ENCODE measurements around the gene TMEM192. TPM values are rescaled to one million over a fixed set of nuclear protein-coding genes. Genes with fewer than 3 reads are reported as not detected.

Gene TMEM192
- total and polyA plus RNA-seq, 2 of the 4 experiments (the other 2 are of a cell fraction) = 7.7 to 17.2 TPM

GRCh38 chr4:165079476-165079875 lies 33.2 kb downstream of the TMEM192 start:
- H3K9me3 ChIP-seq (ENCODE audit: control insufficient read depth, insufficient read depth, low read length) = no peaks in the 10 kb centered on the region
- 24% methylated on average over 3 of the region's 6 CpGs; no CpG with 5 or more reads in 1 of the 2 experiments for WGBS, 2 experiments (ENCODE audit: extremely low coverage in 2 of 2, insufficient read length in 1 of 2)
- CTCF ChIA-PET = no interaction called here

More at GRCh38 chr4:165079476-165079875, 33.2 kb downstream of the TMEM192 start:
- Histone ChIP-seq H2BK120ac (ENCODE audit: low read depth, low read length) (no peak overlapping the region), H2BK15ac (ENCODE audit: low read depth, low read length) (no peak overlapping the region), H3K4me3 (ENCODE audit: insufficient read depth, low read depth, low read length) (no peak overlapping the region), H2BK5ac (ENCODE audit: low read depth, low read length, poor library complexity, severe bottlenecking) (no peak overlapping the region), H4K5ac (ENCODE audit: low read depth, low read length) (no peak overlapping the region), H3K18ac (ENCODE audit: low read depth, low read length) (no peak overlapping the region), H2BK20ac (ENCODE audit: low read depth, low read length) (no peak overlapping the region), H3K27me3 (ENCODE audit: control insufficient read depth, insufficient read depth, low read length) (no peaks in the 10 kb centered on the region), H4K8ac (ENCODE audit: low read depth in 2 of 2, low read length in 2 of 2) (no peak overlapping the region), H4K20me1 (ENCODE audit: insufficient read depth, low read length) (no peaks in the 10 kb centered on the region), H2AK9ac (replicated peaks; ENCODE audit: low read depth, low read length, poor library complexity) (no peak overlapping the region), H3K4me1 (ENCODE audit: control insufficient read depth, insufficient read depth, low read length) (no peaks in the 10 kb centered on the region), H3K56ac (ENCODE audit: extremely low read depth, insufficient read depth, low read length) (no peak overlapping the region), H4K91ac (ENCODE audit: insufficient read depth, low read depth, low read length) (no peak overlapping the region), H2AFZ (replicated peaks; ENCODE audit: low read length, poor library complexity) (no peak overlapping the region), H3K36me3 (ENCODE audit: control insufficient read depth, insufficient read depth, low read length) (0 out of 2 replicates have a peak, but pooled peaks cover 2% of the 10 kb centered on the region), H3K4me2 (ENCODE audit: low read depth, low read length) (no peak overlapping the region), H3K14ac (replicated peaks; ENCODE audit: low read depth, low read length) (no peak overlapping the region), H3K23ac (ENCODE audit: low read depth, low read length) (no peak overlapping the region), H2AK5ac (ENCODE audit: low read depth, low read length) (no peak overlapping the region), H3K27ac (ENCODE audit: insufficient read depth, low read length) (no peak overlapping the region), H3K9ac (ENCODE audit: low read depth, low read length) (no peak overlapping the region), H3K4ac (ENCODE audit: low read depth, low read length) (no peak overlapping the region), H3K9me1 (ENCODE audit: insufficient read depth, low read length) (no peaks in the 10 kb centered on the region), H3K79me1 (ENCODE audit: low read depth in 1 of 2, low read length in 2 of 2) (no peaks in the 10 kb centered on the region)
- dilution Hi-C loops (cut with HindIII; ENCODE audit: low sequenced_read_pairs, unreplicated experiment) = no loop called here
- POLR2A ChIA-PET (ENCODE audit: unreplicated experiment) = no interaction called here
- ATAC-seq (ENCODE audit: low read depth) = no peak
- no TSS peak for BruUV-seq (replicated peaks)
- DNase-seq = peak; percentile 44
- TF ChIP-seq MAFK (IDR thresholded peaks at IDR 0.05; ENCODE audit: low read depth, low read length) (peak; percentile 55), BHLHE40 (IDR thresholded peaks at IDR 0.05; ENCODE audit: low read depth, low read length) (no peak), NFE2L2 (IDR thresholded peaks at IDR 0.05; ENCODE audit: low read depth, low read length) (no peak)
- intact Hi-C loops (cut with micrococcal nuclease) = no loop called here
- in situ Hi-C loops (cut with MboI; ENCODE audit: low sequenced_read_pairs) = no loop called here

Data from IMR-90 (cell line).